ENCODE results near the gene FCHSD1.

DNA sequence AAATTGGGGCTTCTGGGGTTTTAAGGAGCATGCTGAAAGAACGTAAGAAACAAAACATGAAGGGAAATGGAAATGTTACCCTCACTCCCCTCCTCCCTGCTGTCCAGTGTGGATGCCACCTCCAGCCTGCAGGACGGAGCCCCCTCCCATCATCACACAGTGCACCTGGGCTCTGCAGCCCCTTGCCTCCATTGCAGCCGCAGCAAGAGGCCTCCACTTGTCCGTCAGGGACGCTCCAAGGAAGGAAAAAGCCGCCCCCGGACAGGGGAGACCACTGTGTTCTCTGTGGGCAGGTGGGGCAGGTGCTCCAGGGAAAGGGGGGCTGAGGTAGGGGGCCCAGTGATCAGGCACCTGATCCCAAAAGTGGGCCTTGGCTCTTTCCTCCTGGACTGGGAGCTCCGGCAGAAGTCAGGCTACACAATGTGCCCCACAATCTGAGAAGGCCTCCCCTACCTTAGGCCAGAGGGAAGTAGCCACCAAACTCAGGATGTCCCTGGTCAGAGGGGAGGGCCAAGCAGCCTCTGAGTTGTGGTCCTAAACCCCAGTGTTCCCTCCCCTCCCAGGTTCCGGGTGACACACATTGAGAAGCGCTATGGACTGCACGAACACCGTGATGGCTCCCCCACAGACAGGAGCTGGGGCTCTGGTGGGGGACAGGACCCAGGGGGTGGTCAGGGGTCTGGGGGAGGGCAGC, 11.7 kb downstream of the FCHSD1 start:
- TF ChIP-seq, protein P1, sequence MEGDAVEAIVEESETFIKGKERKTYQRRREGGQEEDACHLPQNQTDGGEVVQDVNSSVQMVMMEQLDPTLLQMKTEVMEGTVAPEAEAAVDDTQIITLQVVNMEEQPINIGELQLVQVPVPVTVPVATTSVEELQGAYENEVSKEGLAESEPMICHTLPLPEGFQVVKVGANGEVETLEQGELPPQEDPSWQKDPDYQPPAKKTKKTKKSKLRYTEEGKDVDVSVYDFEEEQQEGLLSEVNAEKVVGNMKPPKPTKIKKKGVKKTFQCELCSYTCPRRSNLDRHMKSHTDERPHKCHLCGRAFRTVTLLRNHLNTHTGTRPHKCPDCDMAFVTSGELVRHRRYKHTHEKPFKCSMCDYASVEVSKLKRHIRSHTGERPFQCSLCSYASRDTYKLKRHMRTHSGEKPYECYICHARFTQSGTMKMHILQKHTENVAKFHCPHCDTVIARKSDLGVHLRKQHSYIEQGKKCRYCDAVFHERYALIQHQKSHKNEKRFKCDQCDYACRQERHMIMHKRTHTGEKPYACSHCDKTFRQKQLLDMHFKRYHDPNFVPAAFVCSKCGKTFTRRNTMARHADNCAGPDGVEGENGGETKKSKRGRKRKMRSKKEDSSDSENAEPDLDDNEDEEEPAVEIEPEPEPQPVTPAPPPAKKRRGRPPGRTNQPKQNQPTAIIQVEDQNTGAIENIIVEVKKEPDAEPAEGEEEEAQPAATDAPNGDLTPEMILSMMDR (IDR thresholded peaks at IDR 0.05 in 8 of 11, conservative IDR thresholded peaks at IDR 0.05 in 3 of 11) = no peak
- TF ChIP-seq POLR2A (IDR thresholded peaks at IDR 0.05) = no peak

All from spleen (tissue), 7 donors.